CD4-positive, alpha-beta T cell treated with Interferon alpha-2 for 1 hour (primary cell): ENCODE data around the gene CDC45.
"Not testable (repeated sequence)": the region's sequence is repeated elsewhere in the genome, so short reads cannot be mapped to it uniquely, and the experiment has no call there.

Source experiments
- DNase-seq, 2 donors: peaks; one replicate each; pipeline ENCODE4 v3.0.0-alpha.2; 2020 to 2022

CDC45 gene, protein sequence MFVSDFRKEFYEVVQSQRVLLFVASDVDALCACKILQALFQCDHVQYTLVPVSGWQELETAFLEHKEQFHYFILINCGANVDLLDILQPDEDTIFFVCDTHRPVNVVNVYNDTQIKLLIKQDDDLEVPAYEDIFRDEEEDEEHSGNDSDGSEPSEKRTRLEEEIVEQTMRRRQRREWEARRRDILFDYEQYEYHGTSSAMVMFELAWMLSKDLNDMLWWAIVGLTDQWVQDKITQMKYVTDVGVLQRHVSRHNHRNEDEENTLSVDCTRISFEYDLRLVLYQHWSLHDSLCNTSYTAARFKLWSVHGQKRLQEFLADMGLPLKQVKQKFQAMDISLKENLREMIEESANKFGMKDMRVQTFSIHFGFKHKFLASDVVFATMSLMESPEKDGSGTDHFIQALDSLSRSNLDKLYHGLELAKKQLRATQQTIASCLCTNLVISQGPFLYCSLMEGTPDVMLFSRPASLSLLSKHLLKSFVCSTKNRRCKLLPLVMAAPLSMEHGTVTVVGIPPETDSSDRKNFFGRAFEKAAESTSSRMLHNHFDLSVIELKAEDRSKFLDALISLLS

DNA sequence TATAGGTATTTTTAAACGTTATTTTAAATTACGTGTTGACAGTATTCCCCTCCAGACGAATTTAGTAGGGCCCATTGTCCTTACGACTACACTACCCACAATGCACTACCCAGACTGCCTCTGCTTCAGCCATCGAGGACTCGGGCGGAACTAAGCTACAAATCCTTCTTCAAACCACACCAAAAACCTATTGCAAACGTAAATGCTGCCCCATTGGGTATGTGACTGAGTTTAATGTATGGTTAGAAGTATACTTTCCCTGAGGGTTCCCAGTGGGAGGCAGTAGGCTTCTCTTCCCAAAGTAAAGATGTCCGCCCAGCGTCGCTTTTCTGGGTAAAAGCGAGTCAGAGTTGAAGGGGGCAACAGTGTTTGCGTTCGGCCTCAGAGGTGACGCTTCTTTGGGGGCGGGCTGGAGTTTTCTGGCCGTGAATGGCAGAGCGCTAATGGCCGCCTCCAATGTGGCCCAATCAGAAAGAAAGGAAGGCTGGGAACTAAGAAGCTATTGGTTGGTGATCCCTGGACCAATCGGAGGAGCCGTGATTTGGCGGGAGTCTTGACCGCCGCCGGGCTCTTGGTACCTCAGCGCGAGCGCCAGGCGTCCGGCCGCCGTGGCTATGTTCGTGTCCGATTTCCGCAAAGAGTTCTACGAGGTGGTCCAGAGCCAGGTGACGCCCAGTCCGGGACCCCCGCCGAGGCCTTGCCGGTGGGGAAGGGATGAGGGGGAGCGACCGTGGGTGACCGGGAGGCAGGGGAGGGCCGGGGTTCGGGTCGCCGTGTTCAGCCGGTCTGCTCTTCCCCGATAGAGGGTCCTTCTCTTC is at the start of gene CDC45:
TSS of gene CDC45 (plus strand) at position 566 of the 818 bp plus-strand sequence. CDS start at position 615, 49 bp downstream.
- DNase-seq = peak; percentile 96 to 98

DNA sequence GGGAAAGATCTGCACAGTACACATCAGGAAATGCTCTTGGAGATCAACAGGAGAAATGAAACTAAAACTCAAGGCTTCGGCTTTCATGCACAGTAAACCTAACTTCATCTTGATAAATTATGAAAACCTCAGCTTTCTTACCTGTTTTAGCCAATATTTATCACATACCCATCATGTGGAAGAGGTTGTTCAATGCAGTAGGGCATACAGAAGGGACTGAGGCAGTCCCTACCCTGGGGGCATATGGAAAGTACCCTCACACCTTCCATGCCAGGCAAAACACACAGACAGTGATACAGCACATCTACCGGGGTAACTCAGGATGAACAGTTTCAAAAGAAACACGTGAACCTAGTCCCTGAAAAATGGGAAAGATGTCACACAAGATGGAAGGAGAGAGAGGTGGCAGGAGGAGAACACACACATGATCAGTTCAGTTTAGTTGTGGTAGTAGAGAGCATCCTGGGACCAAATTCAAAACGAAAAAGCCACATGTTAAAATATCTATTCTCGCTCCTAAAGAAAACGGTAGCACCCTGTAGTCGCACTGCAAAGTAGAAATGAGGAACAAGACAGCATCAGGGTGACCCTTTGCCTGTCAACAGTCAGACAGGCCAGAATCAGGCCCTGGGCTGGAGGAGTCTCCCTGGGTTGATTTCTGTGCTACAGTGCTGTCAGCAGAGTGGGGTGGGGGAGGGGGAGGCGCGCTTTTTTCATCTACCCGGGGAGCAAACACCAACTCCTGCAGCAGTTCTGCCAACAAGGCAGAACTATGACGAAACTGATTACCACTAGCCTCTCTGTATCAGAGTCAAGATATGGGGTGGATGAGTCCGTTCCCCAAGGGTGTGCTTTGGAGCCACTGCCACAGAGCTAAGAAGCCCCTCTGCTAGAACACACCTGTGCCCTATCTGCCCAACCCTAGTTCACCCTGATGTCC is 49.5 kb upstream of the CDC45 start:
- DNase-seq = peak; percentile 29 to 57

DNA sequence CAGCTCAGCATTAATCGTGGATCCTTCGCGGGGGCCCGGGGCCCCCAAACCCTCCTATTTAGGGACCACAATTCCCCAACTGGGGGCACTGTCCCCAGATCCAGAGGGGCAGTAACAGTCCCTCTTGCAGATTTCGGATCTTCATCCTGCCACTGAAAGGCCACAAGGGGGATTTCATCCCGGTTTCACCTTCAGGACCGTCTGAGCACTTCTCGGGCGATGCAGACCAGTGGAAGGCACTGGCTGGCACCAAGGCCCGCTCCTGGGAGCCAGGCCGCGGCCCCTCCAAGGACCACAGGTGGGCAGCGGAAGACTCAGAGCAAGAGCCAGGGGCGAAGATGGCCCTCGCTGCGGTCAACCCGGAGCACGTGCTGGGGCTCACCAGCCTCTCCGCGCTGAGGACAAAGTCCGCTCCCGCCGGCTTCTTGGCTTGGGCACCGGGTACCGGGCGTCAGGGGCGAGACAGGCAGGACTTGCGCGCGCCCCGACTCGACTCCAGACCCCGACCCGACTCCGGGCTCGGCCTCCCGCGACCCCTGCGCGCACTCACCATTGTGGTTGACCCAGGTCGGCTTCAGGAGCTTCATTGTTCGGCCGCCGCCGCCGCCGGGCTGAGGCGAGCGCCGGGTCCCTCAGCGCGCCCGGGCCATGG is 48.7 kb upstream of the CDC45 start:
- peak; percentile 6 to 17 for DNase-seq

DNA sequence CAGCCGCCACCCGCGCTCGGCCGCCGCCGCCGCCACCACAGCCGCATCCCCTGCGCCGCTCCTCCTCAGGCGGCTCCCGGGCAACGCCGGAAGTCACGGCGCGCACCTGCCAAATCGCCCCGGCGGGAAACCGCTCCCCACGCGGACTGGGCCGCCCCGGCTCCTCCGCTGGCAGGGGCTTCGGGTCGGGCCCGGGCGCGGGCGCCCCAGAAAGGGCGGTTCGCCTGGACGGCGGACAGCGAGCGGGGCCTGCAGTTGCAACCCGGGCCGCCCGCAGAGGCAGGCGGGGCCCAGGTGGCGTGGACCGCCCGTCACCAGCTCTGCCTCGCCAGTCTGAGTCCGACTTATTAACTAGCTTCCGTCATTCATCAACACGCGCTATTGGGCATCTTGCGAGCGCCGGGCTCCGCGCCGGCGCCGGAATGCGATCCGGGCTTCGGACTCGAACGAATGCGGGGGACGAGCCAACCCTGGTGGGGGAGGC is 48.0 kb upstream of the CDC45 start, which contains the start of gene HIRA:
TSS of gene HIRA (minus strand) at position 85 of the 484 bp plus-strand sequence. CDS start 257 bp downstream, outside the sequence.
- DNase-seq = peak; percentile 77 to 88

DNA sequence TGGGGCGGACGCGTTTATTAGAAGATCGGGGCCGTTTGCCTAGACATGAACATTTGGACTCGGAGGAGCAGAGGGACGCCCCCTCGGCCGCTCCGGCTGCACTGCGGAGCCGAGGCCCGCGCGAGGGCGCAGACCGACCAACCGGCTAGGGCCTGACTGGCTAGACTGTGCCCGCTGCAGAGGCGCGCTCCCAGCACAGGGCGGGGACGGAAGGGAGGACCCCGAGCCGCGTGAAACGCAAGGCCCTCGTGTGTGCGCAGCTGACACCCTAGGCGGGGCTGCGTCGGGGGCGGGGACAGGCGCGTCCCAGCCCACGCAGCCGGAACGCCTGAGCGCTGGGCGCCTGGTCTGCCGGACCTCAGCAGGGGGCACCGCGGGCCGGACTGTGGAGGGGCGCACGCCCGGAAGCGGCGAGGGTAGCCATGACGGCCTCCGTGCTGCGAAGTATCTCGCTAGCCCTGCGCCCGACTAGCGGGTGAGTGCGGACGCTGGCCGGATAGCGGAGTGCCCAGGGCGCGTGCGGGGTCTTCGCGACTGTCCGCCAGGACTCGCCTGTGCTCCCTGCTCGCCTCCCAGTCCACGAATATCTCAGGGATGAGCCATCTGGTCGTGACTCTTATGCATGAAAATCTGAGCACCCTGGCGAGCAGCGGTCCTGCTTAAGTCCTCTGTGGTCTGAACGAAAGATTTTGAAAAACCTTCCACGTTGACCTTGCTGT is 47.4 kb upstream of the CDC45 start, which contains the start of gene MRPL40:
TSS of gene MRPL40 (plus strand) at position 413 of the 719 bp plus-strand sequence. CDS start at position 423, 10 bp downstream.
- DNase-seq = peak; percentile 88 to 91

DNA sequence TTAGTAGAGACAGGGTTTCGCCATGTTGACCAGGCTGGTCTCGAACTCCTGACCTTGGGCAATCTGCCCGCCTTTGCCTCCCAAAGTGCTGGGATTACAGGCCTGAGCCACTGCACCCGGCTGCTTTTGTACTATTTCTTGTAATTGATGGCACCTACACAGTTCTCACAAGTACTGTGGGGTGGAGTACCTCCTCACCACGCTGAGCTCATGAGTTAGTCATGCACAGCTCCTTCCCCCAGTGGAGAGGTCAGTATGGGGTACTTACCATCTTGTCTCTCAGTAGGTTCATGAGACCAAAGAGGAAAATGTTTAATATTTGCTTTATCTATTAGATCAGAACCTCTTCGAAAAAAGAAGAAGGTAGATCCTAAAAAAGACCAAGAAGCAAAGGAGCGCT is 45.3 kb upstream of the CDC45 start:
- DNase-seq = no peak

DNA sequence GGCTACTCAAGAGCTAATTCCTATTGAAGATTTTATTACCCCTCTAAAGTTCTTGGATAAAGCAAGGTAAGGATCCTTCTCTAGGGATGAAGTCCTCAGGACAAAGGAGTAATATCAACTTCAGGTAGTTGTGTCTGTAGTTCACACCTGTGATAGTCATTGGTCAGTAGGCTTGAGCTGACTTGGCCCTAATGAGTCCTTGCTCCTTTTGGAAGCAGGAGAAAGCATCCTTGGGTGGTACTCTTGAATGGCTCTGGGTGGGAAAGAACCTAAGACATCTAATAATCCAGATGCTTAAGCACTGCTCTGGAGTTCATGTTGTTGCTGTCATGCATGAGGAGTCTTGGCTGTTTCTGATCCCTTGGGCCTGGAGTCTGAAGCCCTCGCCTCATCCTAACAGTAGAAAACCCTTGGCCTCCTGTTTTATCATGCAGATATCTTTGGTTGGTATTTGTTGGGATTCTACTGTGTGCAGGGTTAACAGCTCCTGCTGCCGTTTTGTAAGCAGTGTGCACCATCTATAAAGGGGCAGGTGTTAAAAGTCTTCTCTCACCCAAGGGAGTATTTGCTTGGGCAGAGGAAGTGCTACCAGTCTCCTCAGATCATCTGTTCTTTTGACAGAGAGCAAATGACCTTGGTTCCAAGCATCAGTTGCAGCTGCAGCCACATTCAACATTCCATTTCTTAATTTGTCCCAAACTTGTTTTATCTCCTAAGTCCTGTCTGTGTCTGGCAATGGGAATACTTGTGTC is 44.7 kb upstream of the CDC45 start:
- no peak for DNase-seq

DNA sequence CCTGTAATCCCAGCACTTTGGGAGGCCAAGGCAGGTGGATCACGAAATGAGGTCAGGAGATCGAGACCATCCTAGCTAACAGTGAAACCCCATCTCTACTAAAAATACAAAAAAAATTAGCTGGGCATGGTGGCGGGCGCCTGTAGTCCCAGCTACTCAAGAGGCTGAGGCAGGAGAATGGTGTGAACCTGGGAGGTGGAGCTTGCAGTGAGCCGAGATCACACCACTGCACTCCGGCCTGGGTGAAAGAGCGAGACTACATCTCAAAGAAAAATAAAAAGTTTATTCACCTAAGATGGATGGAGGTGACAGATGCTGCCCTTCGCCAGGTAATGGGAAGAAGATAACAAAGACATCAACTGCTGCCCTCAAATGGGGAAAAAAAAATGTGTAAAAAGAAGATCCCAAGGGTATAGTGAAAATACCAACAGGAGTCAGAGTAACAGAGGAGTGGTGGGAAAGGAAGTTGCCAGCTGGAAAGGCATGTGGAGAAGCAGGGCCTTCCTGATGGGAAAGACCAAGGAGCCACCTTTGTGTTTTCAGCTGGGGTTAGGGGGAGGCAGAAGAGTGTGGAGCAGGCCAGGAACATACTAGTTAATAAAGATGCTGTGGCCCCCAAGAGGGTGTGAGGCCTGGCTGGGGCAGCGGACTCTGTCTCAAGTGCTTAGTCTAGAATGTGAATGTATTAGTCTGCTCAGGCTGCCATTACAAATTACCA is 43.1 kb upstream of the CDC45 start:
- not testable (repeated sequence) for DNase-seq

DNA sequence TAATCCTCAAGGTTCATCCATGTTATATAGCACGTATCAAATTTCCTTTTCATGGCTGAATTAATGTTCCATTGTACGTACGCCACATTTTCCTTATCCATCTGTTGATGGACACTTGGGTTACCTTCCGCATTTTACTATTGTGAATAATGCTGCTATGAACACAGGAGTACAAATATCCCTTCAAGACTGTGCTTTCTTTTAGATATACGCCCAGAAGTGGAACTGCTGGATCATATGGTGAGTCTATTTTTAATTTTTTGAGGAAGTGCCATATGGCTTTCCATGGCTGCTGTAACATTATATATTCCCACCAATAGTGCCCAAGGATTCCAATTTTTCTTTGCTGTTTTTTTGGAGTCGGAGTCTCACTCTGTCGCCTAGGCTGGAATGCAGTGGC is 41.4 kb upstream of the CDC45 start:
- no peak for DNase-seq

DNA sequence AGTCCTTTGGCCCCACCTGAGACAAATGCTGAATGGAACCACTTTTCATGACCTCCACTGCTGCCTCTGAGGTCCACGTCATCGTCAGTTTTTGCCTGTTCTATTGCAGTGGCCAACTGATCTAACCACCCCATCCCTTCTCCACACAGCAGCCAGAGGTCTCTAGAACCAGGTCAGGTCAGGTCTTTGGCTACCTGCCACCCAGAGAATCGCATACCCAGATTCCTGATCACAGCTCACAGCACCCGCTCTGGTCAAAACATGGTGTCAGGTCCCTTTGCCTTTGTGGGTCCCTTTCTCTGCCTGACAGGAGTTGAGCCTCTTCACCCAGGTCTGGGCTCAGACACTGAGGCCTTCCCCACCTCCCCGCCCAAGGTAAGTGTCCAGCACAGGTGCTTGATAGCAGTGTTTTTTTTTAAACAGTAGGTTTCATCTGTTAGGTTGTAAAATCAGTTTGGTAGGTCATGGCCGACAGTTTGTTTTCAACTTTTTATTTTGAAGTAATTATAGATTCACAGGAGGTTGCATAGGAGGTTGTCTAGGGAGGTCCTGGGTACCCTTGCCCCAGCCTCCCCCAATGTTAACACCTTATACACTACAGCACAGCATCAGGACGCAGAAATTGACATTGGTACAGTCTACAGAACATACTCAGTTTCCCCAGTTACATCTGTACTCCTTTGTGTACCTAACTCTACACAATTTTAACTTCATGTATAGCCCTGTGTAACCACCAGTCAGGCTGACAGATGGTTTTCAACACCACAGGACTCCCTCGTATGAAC is 39.1 kb upstream of the CDC45 start:
- no peak for DNase-seq

DNA sequence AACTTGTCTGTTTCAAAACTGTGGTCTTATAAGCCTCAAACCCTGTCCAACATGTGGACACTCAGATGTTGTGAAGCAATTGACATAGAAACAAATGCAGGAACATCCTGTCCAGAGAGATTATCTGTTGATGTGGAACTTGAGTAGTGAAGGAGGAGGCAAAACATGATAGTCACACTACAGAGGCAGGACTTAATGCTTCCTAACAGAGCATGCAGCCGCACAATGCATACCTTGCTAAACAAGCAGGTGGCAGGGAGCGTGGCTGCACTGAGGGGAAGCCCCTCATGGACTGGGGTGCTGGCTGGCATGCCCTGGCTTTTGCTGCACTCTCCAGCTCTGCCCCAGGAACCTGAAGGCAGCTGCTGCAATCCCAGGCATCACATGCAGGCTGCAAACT is 37.6 kb upstream of the CDC45 start:
- DNase-seq = no peak

DNA sequence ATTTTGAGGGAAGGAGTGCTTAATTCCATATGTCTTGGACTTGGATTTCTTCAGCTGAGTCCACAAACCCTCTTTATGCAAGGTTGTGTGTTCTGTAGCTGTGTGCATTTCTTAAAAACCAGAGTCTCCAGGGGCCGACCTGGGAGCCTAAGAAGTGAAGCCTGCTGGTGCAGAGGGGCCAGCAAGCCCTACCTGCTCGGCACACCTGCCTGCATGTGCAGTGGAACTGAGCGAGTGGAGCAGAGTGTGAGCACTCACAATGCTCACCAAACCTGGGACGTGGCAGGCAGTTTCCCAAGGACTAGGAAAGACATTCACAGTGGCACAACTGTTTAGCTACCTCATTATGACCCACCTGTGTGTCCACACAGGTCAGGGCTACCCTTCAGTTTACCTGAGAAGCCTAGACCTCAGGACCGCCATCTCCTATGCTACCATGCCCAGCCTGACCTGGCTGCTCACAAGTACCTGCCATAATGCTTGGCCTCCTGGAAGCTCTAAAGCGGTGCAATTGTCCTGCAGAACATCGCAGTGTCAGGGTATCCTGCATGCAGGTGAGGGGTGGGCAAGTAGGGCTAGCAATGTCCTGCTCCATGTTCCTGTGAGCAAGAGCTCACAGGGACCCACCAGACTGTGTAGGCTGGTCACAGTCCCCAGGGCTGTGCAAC is 36.0 kb upstream of the CDC45 start:
- DNase-seq = no peak

DNA sequence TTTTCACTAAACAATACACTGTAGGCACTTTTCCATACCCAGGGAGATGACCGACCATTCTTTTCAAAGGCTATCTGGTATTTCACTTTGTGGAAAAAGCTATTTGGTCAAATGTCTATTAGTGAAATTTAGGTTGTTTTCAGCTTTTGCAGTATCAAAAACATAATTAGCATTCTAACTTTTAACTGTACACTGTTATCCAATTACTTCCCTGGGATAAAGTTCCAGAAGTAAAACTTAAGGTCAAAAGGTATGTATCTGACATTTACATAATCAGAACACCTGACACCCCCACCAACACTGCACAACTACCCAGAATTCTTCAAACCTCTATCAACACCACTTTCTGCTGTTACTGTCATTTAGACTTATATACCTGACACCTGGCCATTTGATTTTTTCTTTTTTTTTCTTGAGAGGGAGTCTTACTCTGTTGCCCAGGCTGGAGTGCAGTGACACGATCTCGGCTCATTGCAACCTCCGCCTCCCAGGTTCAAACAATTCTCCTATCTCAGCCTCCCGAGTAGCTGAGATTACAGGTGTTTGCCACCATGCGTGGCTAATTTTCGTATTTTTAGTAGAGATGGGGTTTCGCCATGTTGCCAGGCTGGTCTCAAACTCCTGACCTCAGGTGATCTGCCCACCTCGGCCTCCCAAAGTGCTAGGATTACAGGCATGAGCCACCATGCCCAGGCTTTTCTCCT is 34.3 kb upstream of the CDC45 start:
- not testable (repeated sequence) for DNase-seq

DNA sequence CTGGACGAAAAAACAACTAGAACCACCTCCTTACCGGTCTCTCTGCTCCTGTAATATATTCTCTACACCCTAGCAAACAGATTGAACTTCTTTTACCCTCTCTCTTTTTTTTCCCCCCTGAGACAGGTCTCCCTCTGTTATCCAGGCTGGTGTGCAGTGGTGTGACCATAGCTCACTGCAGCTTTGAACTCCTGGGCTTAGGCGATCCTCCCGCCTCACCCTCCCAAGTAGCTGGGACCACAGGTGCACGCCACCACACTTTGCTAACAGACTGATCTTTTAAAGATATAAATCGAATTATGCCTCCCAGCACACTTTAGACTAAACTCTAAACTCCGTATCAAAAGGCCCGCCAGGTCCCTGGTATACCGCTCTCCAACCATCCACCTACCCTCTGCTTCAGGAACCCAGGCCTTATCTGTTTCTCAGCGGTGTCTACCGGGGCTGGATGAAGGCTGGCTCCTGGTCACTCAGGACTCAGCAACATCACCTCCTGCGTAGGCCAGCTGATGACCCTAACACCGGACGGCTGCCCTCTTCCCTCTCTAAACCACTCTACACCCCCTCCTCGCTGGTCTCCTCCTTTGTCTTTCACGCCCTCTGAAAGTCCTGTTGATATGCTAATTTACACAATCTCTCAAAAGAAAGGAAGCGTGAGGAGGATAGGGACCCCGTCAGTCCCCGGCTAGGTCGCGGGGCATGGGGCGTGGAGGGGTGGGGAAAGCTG is 33.0 kb upstream of the CDC45 start:
- DNase-seq = no peak

DNA sequence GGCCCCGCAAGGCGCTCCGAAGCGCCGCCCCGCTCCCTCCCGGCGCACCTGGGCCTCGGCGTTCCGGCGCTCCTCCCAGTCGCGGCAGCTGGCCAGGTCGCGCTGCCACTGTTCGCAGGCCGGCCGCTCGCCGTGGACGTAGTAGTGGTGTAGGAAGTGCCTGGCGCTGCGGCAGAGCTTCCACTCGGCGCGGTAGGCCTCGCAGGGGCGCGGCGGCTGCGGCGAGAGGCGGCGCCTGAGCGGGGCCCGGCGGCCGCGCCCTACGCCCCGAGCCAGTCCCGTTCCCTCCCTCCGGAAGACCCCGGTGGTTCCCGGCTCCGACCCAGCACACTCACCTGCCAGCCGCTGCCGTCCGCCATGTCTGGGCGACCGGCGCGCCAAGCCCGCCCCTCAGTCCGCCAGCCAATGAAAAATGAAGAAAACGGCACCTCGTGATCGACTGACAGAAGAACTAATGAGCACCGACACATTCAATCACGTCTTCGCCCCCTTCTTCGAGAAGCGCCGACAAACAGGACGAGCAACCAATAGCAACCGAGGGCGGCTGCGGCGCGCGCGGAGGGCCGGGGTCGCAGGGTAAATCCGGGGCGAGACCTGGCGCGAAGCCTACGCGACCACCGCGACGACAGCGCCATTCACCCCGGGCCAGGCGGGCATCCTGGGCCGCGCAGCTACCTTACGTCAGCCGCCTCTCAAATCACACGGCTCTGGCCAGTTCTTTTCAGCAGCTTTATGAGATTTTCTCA is 32.2 kb upstream of the CDC45 start, which contains the start of gene C22orf39:
TSS of gene C22orf39 (minus strand) at position 382 of the 746 bp plus-strand sequence. CDS start at position 359, 23 bp downstream.
- DNase-seq = peak; percentile 90 to 95
